GM23338 (cell line): ENCODE results near the gene MAP4K4. TPM values are rescaled to one million over a fixed set of nuclear protein-coding genes. Genes with fewer than 3 reads are reported as not detected.
A peak's percentile ranks its signal among the peaks of the same experiment; 100 is the strongest.

Experiments used
- ATAC-seq: fragments of 200-7000 bp; cut with Tn5 transposase; 3 replicates; pipeline ENCODE4 v1.9.1; 2020
- DNase-seq: peaks from one replicate; pipeline ENCODE4 v3.0.0-alpha.2; 2015; ENCODE audit warnings: low spot score
- H2AFZ ChIP-seq: fragments of 200-600 bp; sonication (generic); 2 replicates; pipeline ENCODE4 v1.8.0; 2016; ENCODE audit warnings: antibody characterized with exemption, mild to moderate bottlenecking, moderate library complexity
- H3F3A ChIP-seq: fragments of 200-600 bp; sonication (generic); replicated peaks from 2 replicates; pipeline ENCODE4 v1.8.0; 2017; ENCODE audit warnings: antibody characterized with exemption, mixed run types, low read depth
- H3K27ac ChIP-seq: fragments of 200-600 bp; sonication (generic); 2 replicates; pipeline ENCODE4 v1.6.1; 2016; ENCODE audit warnings: low read depth
- H3K27me3 ChIP-seq: fragments of 200-600 bp; sonication (generic); 2 replicates; pipeline ENCODE4 v1.8.0; 2016; ENCODE audit warnings: mild to moderate bottlenecking, mixed run types, moderate library complexity; ENCODE audit not compliant: insufficient read depth
- H3K36me3 ChIP-seq: fragments of 200-600 bp; sonication (generic); 2 replicates; pipeline ENCODE4 v1.8.0; 2016; ENCODE audit warnings: mild to moderate bottlenecking; ENCODE audit not compliant: insufficient read depth
- H3K4me1 ChIP-seq: fragments of 200-600 bp; sonication (generic); 2 replicates; pipeline ENCODE4 v1.8.0; 2016; ENCODE audit warnings: mild to moderate bottlenecking, moderate library complexity; ENCODE audit not compliant: insufficient read depth
- H3K4me2 ChIP-seq: fragments of 200-600 bp; sonication (generic); 2 replicates; pipeline ENCODE4 v1.7.1; 2017; ENCODE audit warnings: mixed run types
- H3K4me3 ChIP-seq: fragments of 200-600 bp; sonication (generic); 2 replicates; pipeline ENCODE4 v1.6.1; 2016; ENCODE audit warnings: mixed run types
- H3K79me2 ChIP-seq: fragments of 200-600 bp; sonication (generic); replicated peaks from 2 replicates; pipeline ENCODE4 v1.8.0; 2017; ENCODE audit warnings: mild to moderate bottlenecking; ENCODE audit not compliant: insufficient read depth
- H3K9me2 ChIP-seq: fragments of 200-600 bp; sonication (generic); 2 replicates; pipeline ENCODE4 v1.8.0; 2017; ENCODE audit not compliant: insufficient read depth
- H4K20me1 ChIP-seq: fragments of 200-600 bp; sonication (generic); replicated peaks from 2 replicates; pipeline ENCODE4 v1.8.0; 2017; ENCODE audit warnings: mild to moderate bottlenecking; ENCODE audit not compliant: insufficient read depth
- H3K27ac Mint-ChIP-seq: 2 replicates; pipeline ENCODE4 v1.8.0; 2020; ENCODE audit warnings: inconsistent platforms, mild to moderate bottlenecking, moderate library complexity, mixed read lengths
- H3K27me3 Mint-ChIP-seq: 3 replicates; pipeline ENCODE4 v1.8.0; 2022; ENCODE audit warnings: low read depth, mild to moderate bottlenecking, moderate library complexity, mixed read lengths, inconsistent platforms; ENCODE audit not compliant: insufficient read depth, poor library complexity
- H3K36me3 Mint-ChIP-seq: 3 replicates; pipeline ENCODE4 v1.8.0; 2021; ENCODE audit warnings: low read depth, mild to moderate bottlenecking, inconsistent platforms, moderate library complexity, mixed read lengths
- H3K4me1 Mint-ChIP-seq: 3 replicates; pipeline ENCODE4 v1.8.0; 2020; ENCODE audit warnings: mild to moderate bottlenecking, inconsistent platforms, mixed read lengths
- H3K4me3 Mint-ChIP-seq: 3 replicates; pipeline ENCODE4 v1.8.0; 2021; ENCODE audit warnings: moderate library complexity, mild to moderate bottlenecking, inconsistent platforms, mixed read lengths
- H3K9me3 Mint-ChIP-seq: 3 replicates; pipeline ENCODE4 v1.8.0; 2020; ENCODE audit warnings: moderate library complexity, mild to moderate bottlenecking, inconsistent platforms, mixed read lengths
- CREB1 ChIP-seq: fragments of 250-450 bp; sonication (Bioruptor Pico); IDR thresholded peaks from 2 replicates; pipeline ENCODE4 v1.5.0; 2020; ENCODE audit warnings: low read depth, mild to moderate bottlenecking, moderate library complexity
- CTCF ChIP-seq, 2 experiments: fragments of 200-600 bp in 1 of 2; sonication (generic) in 1 of 2; conservative IDR thresholded peaks; 2 replicates each; pipeline versions ENCODE4 v1.5.1 to v1.6.1; 2016 to 2017; ENCODE audit warnings: antibody characterized with exemption in 2 of 2, low read depth in 2 of 2, mild to moderate bottlenecking in 2 of 2, moderate library complexity in 1 of 2
- ETS1 ChIP-seq: IDR thresholded peaks from 2 replicates; pipeline ENCODE4 v1.6.1; 2016; ENCODE audit warnings: antibody characterized with exemption
- EZH2 ChIP-seq: fragments of 200-600 bp; sonication (generic); IDR thresholded peaks from one replicate; pipeline ENCODE4 v1.8.0; 2017; ENCODE audit warnings: antibody characterized with exemption, mild to moderate bottlenecking, low read depth; ENCODE audit not compliant: unreplicated experiment
- EZH2phosphoT487 ChIP-seq: fragments of 200-600 bp; sonication (generic); IDR thresholded peaks from one replicate; pipeline ENCODE4 v1.8.1; 2018; ENCODE audit warnings: antibody characterized with exemption; ENCODE audit not compliant: unreplicated experiment
- JUNB ChIP-seq: IDR thresholded peaks from one replicate; pipeline ENCODE4 v1.6.1; 2016; ENCODE audit warnings: antibody characterized with exemption; ENCODE audit not compliant: unreplicated experiment
- NANOG ChIP-seq: IDR thresholded peaks from 2 replicates; pipeline ENCODE4 v1.6.1; 2016; ENCODE audit warnings: antibody characterized with exemption, borderline replicate concordance
- POLR2AphosphoS5 ChIP-seq: IDR thresholded peaks from 2 replicates; pipeline ENCODE4 v1.6.1; 2016; ENCODE audit warnings: antibody characterized with exemption, low read depth
- REST ChIP-seq: IDR thresholded peaks from one replicate; pipeline ENCODE4 v1.6.1; 2018; ENCODE audit warnings: antibody characterized with exemption; ENCODE audit not compliant: unreplicated experiment
- STAT1 ChIP-seq: IDR thresholded peaks from one replicate; pipeline ENCODE4 v1.6.1; 2016; ENCODE audit warnings: antibody characterized with exemption; ENCODE audit not compliant: unreplicated experiment
- ZNF331 ChIP-seq: fragments of 250-450 bp; sonication (Bioruptor Pico); IDR thresholded peaks from 2 replicates; pipeline ENCODE4 v1.5.0; 2020; ENCODE audit warnings: low read depth, mild to moderate bottlenecking, moderate library complexity
- polyA plus RNA-seq: library from polyadenylated mRNA; unstranded; fragments of >200 nt; fragmentation: Nextera tagmentation; extraction: Ambion mirVana; gene quantifications from 2 replicates; pipeline ENCODE4 v1.2.1, GENCODE V29; 2016
- total RNA-seq: library from RNA; depleted of rRNA; stranded (reverse); fragments of >200 nt; shearing (Covaris generic); gene quantifications from 2 replicates; pipeline ENCODE4 v1.2.3, GENCODE V29; 2014

The MAP4K4 gene
- total and polyA plus RNA-seq, 2 experiments from 2014 or later = 34.6 to 99.2 TPM

- TF ChIP-seq REST (no peak), ETS1 (no peak), NANOG (no peak), CREB1 (CRISPR knock-in tag) (no peak), ZNF331 (CRISPR knock-in tag) (no peak), EZH2phosphoT487 (no peak), STAT1 (no peak), POLR2AphosphoS5 (no peak), JUNB (no peak)
Measured at GRCh38 chr2:101816598-101816997, 119.1 kb downstream of the MAP4K4 start (continued).

DNA sequence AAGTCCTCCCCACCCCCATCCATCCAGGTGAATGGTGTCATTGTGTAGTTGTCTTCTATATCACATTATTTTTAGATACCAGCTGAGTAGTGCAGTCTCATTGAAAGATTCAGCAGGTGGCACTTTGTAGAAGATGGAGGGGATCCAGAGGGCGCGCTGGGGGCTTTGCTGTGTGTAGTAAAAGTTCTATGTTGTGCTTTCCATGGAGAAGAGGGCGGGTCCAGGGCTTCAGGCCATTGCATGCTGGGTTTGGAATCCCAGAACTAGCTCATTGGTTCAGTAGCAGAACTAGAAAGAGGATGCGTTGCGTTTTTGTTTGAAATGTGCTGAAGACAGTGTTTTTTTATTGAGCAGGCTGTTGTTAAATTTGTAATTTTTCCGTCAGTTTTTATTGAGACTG is 120.0 kb downstream of the MAP4K4 start:
- ATAC-seq (peak; percentile 18; the same call in 2 of the 3 replicates), DNase-seq (no peak)
- Histone ChIP-seq H3K9me2 (no peaks in the 10 kb centered on the region), H3K27me3 (no peaks in the 10 kb centered on the region), H3K4me3 (no peak overlapping the region), H4K20me1 (no peaks in the 10 kb centered on the region; the same call in 1 of the 2 replicates), H3K4me1 (peaks cover 24% of the 10 kb centered on the region), H3K79me2 (peaks cover 100% of the 10 kb centered on the region), H3F3A (no peaks in the 10 kb centered on the region), H2AFZ (no peak overlapping the region), H3K27ac (no peak overlapping the region), H3K4me2 (no peak overlapping the region), H3K36me3 (no peaks in the 10 kb centered on the region)
- Mint-ChIP-seq H3K4me3 (no peak overlapping the region), H3K4me1 (peaks cover 53% of the 10 kb centered on the region), H3K36me3 (no peaks in the 10 kb centered on the region), H3K27me3 (peaks cover 3% of the 10 kb centered on the region), H3K9me3 (no peaks in the 10 kb centered on the region), H3K27ac (peak overlapping the region; percentile 54; the same call in 1 of the 2 replicates)
- TF ChIP-seq CTCF (conservative IDR thresholded peaks at IDR 0.05; ENCODE audit: low read depth in 2 of 2) (no peak), EZH2 (no peak)
